Colonic mucosa (tissue), 4 donors: ENCODE data around the gene HES7. TPM values are rescaled to one million over a fixed set of nuclear protein-coding genes. Genes with fewer than 3 reads are reported as not detected.

ENCODE experiments used
- DNase-seq: peaks from one replicate; pipeline ENCODE4 v3.0.0-alpha.2; 2020
- H3K27ac ChIP-seq: fragments of 200-600 bp; one replicate; pipeline ENCODE4 v1.8.0; 2021
- H3K27me3 ChIP-seq: fragments of 200-600 bp; one replicate; pipeline ENCODE4 v1.8.0; 2021
- H3K36me3 ChIP-seq: fragments of 200-600 bp; one replicate; pipeline ENCODE4 v1.8.0; 2021
- H3K4me1 ChIP-seq: fragments of 200-600 bp; one replicate; pipeline ENCODE4 v1.8.0; 2021; ENCODE audit warnings: mild to moderate bottlenecking
- H3K4me3 ChIP-seq: fragments of 200-600 bp; one replicate; pipeline ENCODE4 v1.8.0; 2021
- H3K9ac ChIP-seq, 2 donors: one replicate each; pipeline ENCODE4 v1.7.0; 2013; ENCODE audit warnings: control low read depth in 2 of 2, low read depth in 2 of 2, low read length in 2 of 2
- H3K9me3 ChIP-seq: fragments of 200-600 bp; one replicate; pipeline ENCODE4 v1.8.0; 2021
- intact Hi-C: fragments of 100-400 bp; cut with DNase I; formaldehyde crosslinking; loops from one replicate; pipeline ENCODE4 v1.14.1; 2022
- total RNA-seq, 2 donors: library from RNA; stranded (reverse); fragmentation: NEBNext Ultra II Directional in 1 of 2; extraction: Animal tissue kit (Norgen Biotek cat#: 25700) in 1 of 2; gene quantifications; one replicate each; pipeline ENCODE4 v1.2.1, GENCODE V29; 2021
- TF ChIP-seq, protein P1 (sequence below): fragments of 200-600 bp; IDR thresholded peaks from one replicate; pipeline ENCODE4 v1.8.0; 2022; ENCODE audit warnings: antibody characterized with exemption, mild to moderate bottlenecking
- donor health status: healthy.
- donor health status: DM: no; HTN: no; CAD: no.
- donor health status: DM: no; HTN: no; CAD: no.

HES7 gene
- total RNA-seq, 2 donors from 2014 or later, result not detected

DNA sequence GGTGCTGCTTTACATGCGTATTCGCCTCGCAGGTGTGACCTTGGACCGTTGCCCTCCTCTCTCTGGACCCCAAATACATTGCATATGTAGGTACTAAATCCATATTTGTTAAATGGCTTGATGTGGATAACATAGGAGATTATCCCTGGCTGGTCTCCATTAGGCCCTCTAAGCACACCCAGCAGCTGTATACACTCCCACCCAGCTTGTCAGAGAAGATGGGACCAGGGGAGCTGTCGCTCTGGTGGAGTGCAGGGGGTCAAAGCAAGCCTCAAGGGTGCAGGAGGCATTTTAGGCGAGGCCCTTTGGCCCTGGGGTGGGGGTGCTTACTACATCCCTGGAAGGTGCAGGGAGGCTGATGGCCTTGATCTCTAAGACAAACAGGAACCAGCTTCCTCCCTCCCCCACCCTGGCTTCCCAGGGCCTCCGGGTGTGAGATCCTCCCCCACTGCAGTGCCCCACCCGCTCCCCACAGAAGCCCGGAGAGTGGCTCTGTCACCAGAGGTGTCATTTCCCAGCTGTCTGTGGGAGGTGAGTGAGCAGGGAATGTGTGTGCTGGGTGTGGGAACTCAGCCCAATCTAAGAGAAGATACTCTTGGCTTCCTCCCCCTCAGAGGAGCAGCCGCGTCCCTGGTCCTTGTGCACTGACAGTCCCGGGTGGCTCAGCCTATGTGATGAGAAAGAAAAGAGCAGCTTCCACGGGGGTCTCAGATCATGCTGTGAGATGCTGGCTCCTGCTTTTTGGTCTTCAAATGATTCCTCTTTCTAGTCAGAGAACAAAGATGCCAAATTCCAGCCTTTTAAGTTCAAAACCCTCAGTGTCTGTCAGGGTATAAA, 40.3 kb upstream of the HES7 start:
- Histone ChIP-seq H3K27me3 (no peaks in the 10 kb centered on the region), H3K4me1 (peaks cover 22% of the 10 kb centered on the region), H3K9ac (peak overlapping the region; percentile 48 to 88), H3K36me3 (no peaks in the 10 kb centered on the region), H3K9me3 (no peaks in the 10 kb centered on the region), H3K4me3 (no peak overlapping the region), H3K27ac (peak overlapping the region; percentile 98)
- DNase-seq, result peak; percentile 88
- intact Hi-C loops, result no loop called here
- TF ChIP-seq, protein P1, sequence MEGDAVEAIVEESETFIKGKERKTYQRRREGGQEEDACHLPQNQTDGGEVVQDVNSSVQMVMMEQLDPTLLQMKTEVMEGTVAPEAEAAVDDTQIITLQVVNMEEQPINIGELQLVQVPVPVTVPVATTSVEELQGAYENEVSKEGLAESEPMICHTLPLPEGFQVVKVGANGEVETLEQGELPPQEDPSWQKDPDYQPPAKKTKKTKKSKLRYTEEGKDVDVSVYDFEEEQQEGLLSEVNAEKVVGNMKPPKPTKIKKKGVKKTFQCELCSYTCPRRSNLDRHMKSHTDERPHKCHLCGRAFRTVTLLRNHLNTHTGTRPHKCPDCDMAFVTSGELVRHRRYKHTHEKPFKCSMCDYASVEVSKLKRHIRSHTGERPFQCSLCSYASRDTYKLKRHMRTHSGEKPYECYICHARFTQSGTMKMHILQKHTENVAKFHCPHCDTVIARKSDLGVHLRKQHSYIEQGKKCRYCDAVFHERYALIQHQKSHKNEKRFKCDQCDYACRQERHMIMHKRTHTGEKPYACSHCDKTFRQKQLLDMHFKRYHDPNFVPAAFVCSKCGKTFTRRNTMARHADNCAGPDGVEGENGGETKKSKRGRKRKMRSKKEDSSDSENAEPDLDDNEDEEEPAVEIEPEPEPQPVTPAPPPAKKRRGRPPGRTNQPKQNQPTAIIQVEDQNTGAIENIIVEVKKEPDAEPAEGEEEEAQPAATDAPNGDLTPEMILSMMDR, result no peak

DNA sequence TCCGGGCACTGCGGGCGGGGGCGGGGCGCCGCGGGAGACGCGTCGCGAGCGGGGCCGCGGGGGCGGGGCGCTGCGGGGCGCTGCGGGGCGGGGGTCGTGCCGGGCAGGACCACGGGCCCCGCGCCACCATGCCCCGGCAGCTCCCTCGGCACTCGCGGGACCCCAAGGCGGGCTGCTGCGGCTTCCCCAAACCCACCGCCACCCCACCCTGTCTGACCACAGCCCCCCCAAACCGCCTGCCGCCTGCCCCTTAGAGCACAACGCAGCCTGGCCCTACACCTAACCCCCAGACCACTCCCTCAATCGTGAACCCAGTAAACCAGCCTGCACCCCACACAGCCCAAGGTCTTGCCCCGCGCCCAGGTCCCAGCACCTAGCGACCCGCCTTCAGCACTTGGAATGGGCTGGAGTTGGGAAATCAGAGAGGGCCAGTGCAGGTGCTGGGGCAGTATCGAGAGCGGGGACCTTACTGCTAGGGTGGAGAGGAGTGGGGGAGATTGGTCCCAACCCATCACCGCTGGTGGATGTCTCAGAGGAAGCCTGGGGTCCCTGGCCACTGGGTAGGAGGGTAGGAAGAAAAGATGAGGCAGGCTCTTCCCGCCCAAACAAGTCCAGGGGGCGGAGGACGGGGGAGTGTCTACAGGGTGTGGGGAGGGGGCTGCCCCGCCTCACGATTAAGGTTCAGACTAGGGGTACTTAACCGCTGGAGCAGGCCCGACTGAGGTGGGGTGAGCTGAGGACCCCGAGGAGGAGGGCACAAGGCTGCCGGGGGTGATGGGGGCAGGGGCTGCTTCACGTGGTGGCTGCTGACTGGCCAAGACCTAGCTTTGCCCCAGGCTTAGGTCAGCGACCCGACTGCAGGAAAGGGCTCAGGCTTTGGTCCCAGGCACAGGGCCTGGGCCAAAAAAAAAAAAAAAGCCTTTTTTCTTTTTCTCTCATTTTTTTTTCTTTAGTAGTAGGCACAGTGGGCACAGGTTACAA, 39.4 kb upstream of the HES7 start:
- intact Hi-C loops, result no loop called here
- Histone ChIP-seq H3K27ac (peak overlapping the region; percentile 98), H3K36me3 (no peaks in the 10 kb centered on the region), H3K9ac (peak overlapping the region; percentile 88 to 100), H3K9me3 (no peaks in the 10 kb centered on the region), H3K27me3 (no peaks in the 10 kb centered on the region), H3K4me1 (peaks cover 22% of the 10 kb centered on the region), H3K4me3 (peak overlapping the region; percentile 96)
- DNase-seq, result peak; percentile 44
- TF ChIP-seq, protein P1, result no peak

DNA sequence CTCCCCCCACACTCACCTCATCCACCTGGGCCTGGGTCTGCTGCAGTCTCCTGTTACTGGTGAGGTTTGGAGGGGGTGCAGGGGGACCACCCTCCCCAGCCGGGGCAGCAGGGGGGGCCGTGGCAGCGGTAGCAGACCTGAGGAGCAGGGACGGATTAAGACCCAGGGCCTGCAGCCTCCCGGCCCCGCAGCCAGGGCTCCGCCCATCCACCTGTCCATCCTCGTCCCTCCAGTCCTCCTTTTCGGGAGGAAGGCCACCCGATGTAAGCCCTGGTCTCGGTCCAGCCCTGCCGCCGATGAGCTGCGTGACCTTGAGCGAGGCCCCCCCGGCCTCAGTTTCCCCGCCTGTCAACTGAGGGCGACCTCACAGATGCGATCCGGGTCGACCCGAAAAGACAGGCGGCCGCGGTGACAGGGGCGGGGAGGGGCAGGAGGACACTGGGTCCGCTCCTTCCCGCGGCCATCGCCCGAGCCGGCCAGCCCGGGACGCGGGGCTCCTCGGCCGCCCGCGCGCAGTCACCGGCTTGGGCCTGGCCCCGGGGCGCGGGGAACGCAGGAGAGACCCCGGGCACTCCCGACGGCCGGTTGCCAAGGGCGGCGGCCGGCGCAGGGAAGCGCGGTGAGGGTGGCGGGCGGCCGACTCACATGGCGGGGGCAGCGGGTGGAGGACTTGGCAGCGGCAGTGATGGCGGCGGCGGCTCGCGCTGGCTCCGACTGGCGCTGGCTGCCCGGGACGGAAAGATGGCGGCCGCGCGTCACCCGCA, 38.5 kb upstream of the HES7 start, which contains the start of gene VAMP2:
VAMP2 (minus strand) TSS at position 716 of the 764 bp plus-strand sequence; CDS start at position 647, 69 bp downstream.
- Histone ChIP-seq H3K27ac (peak within 1 kb of the TSS; percentile 98), H3K4me1 (peaks cover 22% of the 10 kb centered on the region), H3K9ac (peak within 1 kb of the TSS; percentile 98 to 100), H3K4me3 (peak within 1 kb of the TSS; percentile 96), H3K27me3 (no peaks in the 10 kb centered on the region), H3K9me3 (no peaks in the 10 kb centered on the region), H3K36me3 (no peaks in the 10 kb centered on the region)
- TF ChIP-seq, protein P1, result no peak
- intact Hi-C loops, result no loop called here
- DNase-seq, result peak; percentile 78

DNA sequence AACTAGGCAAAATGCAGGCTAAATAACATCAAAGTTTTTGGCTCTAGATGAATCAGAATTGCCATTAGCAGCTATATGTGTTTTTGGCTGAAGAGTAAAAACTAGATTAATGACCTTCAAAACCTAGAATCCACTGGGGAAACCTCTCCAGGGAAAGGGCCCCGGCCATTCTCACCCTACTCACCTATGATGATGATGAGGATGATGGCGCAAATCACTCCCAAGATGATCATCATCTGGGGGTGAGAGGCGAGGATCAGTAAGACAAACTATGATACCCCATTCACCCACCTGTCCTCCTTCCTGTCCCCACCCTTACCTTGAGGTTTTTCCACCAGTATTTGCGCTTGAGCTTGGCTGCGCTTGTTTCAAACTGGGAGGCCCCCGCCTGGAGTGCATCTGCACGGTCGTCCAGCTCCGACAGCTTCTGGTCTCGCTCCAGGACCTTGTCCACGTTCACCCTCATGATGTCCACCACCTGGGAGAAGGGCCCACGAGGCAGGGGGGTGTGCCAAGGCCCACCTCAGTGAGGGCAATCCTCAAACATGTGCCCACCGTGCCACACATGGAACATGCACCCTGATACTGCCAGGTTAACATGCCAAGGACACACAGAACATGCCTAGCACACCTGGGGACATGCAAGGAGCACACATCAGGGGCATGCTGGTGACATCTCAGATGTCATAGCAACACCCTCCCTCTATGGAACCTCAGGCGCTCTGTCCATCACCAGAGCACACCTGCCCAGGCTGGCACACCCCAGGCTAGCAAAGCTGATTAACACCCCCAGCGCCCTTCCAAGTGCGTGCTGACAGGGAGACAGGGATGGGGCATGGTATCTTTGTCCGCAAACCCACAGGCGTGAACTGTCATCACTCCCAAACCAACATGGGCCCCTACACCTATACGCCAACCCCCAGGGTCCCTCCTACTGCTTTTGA, 37.7 kb upstream of the HES7 start:
- H3K9ac ChIP-seq, result peak overlapping the region; percentile 98 to 100
- H3K36me3 ChIP-seq, result no peaks in the 10 kb centered on the region
- peak overlapping the region; percentile 98 for H3K27ac ChIP-seq
- intact Hi-C loops, result no loop called here
- peak overlapping the region; percentile 96 for H3K4me3 ChIP-seq
- no peaks in the 10 kb centered on the region for H3K9me3 ChIP-seq
- no peaks in the 10 kb centered on the region for H3K27me3 ChIP-seq
- TF ChIP-seq, protein P1, result no peak
- no peak for DNase-seq
- H3K4me1 ChIP-seq, result peaks cover 22% of the 10 kb centered on the region
